Non-pigmented ciliary epithelial cell (primary cell): Measurements from ENCODE around the gene BRD7.

Source experiments
- DNase-seq: peaks from one replicate; pipeline ENCODE4 v3.0.0-alpha.2; 2010; ENCODE audit warnings: low read depth

The BRD7 gene

GRCh38 chr16:50389900-50390299 lies 21.1 kb upstream of the BRD7 start:
- DNase-seq = no peak

- DNase-seq = no peak
These were observed 19.7 kb upstream of the BRD7 start for GRCh38 chr16:50388496-50388895.

DNA sequence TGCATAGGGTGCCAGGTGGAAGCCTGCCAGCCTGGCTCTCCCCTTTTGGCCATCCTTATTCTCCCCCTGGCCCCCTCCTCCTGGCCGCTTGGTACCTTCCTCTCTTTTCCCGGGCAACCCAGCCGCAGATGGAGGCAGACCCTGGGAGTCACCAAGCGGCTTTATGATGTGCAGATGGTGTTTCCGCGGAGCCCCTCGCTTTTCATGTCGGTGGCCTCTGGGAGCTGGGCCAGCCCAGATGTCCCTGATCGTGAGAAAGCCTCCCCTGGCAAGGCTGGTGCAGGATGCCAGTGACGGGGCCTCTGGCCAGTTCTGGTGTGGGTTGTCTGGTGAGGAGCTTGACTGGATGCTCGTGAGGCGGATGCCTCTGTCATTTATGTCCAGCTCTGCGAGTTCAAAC lies 18.0 kb upstream of the BRD7 start:
- DNase-seq = no peak

DNA sequence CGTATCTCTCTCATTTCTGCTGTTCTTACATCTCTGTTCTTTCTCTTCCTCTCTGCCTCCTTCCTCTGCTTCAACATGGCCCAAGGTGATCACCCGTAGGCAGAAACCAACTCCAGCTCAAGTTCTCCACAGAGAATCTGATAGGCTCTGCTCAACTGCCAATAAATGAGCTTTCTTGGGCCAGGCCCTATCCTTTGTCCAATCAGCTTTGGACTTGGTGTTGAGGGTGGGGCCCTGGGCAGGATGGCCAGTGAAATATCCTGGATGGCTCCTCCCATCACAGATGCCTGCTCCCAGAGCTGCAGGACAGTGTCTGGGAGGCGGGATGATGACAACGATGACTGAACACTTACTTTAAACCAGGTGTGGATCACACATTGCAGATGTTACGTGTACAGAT lies 17.4 kb upstream of the BRD7 start:
- DNase-seq = no peak

GRCh38 chr16:50384500-50385135 lies 15.8 kb upstream of the BRD7 start:
- no peak for DNase-seq

DNA sequence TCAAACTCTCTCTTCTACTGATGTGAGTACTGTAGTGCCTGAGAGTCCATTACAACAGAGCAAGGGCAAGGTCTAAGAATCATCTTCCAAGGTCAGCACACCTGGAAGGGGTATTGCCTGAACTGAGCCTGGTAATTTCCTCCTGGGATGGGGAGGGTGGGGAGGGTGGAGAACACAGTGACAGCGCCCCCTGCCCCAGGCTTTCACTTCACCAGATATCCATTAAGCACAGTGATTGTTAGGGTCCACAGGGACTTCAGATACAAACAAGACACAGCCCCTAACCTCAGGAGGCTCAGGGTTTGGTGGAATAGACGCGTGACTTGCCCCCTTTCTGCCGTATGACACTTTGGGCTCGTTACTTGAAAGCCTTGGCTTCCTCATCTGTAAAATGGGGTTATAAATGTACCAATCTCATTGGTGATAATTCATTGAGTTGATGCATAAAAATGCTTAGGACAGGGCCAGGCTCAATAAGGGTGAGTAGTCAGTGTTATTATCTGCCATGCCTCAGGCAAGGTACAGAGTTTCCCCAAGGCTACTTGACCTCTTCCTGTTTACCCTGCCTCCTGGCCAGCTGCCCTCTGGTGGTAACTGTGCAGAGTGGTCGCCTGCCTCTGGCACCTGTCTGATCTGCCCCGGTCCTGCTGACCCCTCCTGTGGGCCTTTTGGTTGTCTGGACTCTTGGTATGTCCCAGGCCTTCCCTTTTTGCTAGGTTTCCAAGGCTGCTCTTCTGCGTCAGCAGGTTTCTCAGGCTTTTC lies 13.1 kb upstream of the BRD7 start:
- DNase-seq = no peak

- no peak for DNase-seq
These were observed 9.6 kb upstream of the BRD7 start for GRCh38 chr16:50378417-50378816.

- no peak for DNase-seq
These were observed 8.2 kb upstream of the BRD7 start for GRCh38 chr16:50377001-50377400.

DNA sequence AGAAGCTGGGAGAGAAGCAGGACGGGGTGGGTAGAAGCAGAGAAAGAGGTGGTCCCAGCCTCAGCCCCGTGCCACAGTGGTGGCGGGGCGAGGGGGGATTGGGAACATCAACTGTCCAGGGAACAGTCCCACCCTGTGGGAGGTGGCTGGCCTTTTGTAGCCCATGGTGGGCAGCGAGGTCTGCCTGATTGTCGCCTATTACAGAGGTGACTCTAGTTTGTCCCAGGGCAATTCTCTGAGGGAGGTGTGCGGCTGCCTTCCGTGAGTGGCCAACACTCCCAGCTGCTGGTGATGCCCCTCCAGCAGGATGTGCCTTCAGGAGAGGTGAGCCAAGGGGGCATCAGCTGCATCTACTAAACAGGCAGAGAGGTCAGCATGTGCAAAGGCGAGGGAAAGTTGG lies 5.0 kb upstream of the BRD7 start:
- DNase-seq = no peak

- DNase-seq = no peak
These were observed 4.5 kb upstream of the BRD7 start for GRCh38 chr16:50373345-50373701.

DNA sequence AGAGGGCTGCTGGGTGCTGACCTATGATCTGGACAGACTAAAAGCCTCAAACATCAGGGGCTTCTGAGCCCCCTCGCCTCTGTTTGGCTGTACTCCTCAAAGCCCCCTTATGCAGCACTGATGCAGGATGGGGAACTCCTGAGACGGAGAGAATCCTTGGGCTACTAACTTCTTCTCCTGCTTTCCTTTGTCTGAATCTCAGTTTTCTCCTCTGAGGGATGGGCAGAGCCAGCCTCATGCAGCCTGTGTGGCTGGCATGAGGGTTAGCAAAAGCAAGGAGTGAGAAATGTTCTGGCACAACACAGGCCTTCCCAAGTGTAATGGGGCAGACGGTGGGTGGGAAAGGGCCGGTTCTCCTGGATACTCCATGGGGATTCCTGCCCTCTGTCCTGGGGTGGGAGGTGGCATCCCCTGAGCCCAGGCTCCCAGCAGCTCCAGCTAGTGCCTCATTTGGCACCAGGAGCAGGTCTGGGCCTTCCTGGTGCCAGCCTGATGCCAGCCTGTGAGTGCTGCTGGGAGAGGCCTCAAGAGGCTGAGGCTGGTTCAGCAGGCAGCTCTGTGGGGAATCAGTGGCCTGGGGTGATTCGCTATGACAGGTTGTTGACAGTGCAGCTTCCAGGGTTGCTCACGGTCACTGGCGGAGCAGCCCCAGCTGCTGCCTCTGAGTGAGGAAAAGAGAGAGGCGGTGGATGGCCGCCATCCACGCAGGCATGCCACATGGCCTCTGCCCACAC lies 4.0 kb upstream of the BRD7 start:
- DNase-seq = no peak

DNA sequence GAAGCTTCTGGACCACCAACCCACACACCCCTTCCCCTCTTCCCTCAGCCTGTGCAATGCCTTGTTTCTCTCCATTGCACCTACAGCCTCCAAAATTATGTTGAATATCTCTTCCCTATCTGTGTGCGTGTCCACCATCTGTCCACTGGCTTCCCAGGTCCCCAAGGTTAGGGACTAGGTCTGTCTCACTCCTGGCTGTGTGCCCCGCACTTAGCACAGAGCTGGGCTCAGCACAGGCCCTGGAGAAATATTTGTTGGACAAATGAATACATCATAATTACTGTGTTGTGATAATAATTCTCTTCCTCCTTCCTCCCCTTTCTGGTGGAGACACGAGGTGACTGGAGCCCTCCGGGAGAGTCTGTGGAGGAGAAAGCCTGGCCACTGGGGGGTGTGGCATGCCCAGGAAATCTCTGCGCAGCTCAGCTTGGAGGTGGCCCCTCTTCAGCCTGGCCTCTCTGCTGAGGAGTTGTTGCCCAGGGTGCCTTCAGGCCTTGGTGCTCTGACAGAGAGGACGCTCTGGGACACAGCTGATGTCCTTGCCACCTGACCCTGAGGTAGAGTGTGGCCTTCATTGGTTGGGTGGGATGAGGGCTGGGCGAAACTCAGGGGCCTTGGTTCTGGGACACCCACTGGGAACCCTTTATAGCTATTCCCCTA lies 3.3 kb upstream of the BRD7 start:
- DNase-seq = no peak

DNA sequence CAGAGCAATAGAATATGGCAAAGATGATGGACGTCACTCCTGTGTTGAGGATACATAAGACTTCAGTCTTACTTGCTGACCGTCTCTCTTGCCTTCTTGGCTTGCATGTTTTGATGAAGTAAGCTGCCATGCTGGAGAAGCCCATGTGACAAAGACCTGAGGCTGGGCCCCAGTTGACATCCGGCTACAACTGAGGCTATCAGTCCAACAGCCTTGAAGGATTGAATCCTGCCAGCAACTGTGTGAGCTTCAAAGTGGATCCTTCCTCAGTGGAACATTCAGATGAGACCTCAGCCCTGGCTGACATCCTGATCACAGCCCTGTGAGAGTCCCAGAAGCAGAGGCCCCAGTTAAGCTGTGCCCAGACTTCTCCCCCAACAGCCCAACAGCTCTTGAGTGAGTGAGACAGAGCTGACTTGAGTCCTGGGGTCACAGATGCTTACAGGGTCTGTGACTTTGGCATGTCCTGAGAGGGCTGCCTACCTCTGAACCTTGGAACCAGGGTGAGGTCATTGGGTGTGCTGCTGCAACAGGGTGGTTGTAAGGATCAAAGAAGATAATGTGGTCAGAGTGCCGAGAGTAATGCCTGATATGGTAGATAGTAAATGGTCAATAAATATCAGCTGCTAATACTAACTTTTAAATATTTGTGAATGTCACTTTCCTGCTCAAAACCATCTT lies 2.4 kb upstream of the BRD7 start:
- DNase-seq = no peak

DNA sequence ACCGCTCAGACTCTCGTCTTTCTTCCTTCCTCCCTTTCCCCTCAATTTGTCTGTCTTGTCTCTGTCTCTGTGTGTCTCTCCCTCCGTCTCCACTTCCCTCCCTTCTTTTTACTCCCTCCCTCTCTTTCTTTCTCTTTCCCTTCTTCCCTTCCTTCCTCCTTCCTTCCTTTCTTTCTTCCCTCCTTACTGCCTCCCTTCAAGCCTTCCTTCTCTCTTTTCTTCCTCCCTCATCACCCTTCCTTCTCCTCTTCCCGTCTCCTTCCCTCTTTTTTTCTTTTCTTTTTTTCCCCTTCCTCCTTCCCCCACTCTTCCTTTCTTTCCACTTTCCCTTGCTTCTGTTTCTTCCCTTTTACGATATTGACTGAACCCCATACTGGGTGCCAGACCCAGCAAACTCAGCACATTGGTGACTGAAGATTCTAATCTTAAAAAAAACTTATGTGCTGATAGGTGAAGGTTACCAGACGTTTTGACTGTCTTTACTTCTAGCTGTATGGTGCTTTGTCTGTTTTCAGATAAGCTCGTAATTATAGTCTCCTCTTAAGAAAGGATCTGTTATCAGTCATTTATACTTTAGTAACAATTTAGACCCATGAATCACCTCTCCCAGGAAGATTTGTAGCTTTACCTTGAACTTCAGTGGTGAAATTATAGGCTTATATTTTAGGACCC lies 481 bp upstream of the BRD7 start:
- DNase-seq = no peak

GRCh38 chr16:50367777-50368409 lies 895 bp downstream of the BRD7 start:
- DNase-seq = no peak

- no peak for DNase-seq
These were observed 2.8 kb downstream of the BRD7 start for GRCh38 chr16:50365791-50366575.

- no peak for DNase-seq
These were observed 5.1 kb downstream of the BRD7 start for GRCh38 chr16:50363656-50364055.

GRCh38 chr16:50360779-50361178 lies 8.0 kb downstream of the BRD7 start:
- no peak for DNase-seq

DNA sequence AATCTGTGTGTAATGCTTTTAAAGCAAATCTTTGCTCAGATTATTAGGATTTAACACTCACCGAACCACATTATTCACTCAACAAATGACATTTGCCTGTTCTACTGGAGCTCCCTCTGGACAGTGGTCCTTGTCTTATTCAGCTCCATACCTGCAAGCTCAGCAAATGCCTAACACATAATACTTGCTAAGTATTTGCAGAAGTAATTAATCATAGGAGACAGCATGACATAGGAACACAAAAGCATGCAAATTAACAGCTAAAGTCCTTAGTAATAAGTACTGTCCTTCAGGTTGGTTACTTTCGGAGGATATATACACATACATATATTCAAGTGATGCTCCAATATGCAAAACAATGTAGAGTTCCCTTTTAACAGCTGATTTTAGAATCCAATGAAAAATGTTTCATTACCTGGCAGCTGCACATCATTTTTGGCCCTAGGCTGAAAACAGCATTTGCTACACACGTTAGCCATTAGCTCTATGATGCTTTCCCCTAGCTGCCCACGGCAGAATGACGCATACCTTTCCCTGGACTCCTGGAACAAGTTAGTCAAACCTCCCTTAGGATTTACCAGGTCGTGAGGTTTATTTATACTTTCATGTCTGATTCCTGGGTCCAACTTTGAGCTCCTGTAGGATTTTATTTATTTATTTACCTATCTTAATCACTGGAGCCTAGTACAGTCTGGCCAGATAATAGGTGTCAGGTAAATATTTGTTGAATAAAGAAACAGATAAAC lies 8.6 kb downstream of the BRD7 start:
- DNase-seq = no peak

- DNase-seq = no peak
These were observed 9.2 kb downstream of the BRD7 start for GRCh38 chr16:50359626-50360025.
